LNCaP clone FGC (cell line): ENCODE data around the gene AMBRA1.

Source experiments
- DNase-seq: peaks from one replicate; pipeline ENCODE4 v3.0.0-alpha.2; 2011; ENCODE audit warnings: low read depth
- H3K4me3 ChIP-seq: 2 replicates; pipeline ENCODE4 v1.5.1; 2011; ENCODE audit warnings: mild to moderate bottlenecking, low read depth, low read length, control low read depth
- CTCF ChIP-seq: IDR thresholded peaks from 2 replicates; pipeline ENCODE4 v1.5.1; 2012; ENCODE audit warnings: mild to moderate bottlenecking; ENCODE audit not compliant: control insufficient read depth, insufficient read depth; ENCODE audit errors: extremely low read depth

AMBRA1 gene

GRCh38 chr11:46436113-46436512, 157.7 kb downstream of the AMBRA1 start:
- TF ChIP-seq CTCF = no peak
- DNase-seq = no peak
- H3K4me3 ChIP-seq = no peak overlapping the region

DNA sequence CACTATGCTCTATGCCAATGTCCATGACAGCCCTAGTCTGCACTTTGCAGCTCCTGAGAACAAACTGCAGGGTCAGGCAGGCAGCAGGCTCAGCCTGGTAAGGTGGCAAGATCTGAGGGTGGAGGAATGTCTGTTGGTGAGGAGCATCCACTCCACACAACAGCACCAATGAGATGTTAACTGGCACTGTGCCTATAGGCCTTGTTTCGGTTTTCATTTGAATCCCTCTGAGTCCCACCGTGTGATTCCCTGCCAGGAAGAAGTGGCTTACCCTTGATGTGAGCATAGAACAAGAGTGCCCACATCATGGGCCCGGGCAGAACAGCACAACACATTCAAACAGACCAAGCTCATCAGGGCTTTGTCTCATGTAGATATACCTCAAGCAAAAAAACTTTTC, 158.1 kb downstream of the AMBRA1 start:
- no peak for TF ChIP-seq CTCF

GRCh38 chr11:46431211-46431610, 162.6 kb downstream of the AMBRA1 start:
- no peak for DNase-seq
- no peak overlapping the region for H3K4me3 ChIP-seq
- no peak for TF ChIP-seq CTCF

More for the DNA sequence above, 158.1 kb downstream of the AMBRA1 start:
- H3K4me3 ChIP-seq = no peak overlapping the region
- DNase-seq = no peak

DNA sequence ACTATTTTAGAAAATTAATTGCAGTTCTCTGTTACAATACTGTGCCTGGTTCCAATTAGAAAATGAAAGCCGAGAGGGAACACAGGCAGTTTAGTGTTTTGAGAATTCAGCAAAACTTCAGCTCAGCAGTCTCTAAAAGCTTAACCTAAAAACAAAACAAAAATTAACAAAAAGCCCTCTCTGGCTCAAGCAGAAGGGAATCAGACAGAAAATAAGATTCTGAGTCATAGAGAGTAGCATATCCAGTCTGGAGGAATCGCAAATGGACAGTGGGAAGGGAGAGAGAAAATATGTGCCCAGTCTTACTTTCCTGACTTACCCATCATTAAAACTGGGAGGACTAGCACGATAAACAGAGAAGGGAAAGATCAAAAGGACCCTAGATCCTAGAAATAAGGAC, 164.1 kb downstream of the AMBRA1 start:
- H3K4me3 ChIP-seq = no peak overlapping the region
- no peak for TF ChIP-seq CTCF
- DNase-seq = no peak

DNA sequence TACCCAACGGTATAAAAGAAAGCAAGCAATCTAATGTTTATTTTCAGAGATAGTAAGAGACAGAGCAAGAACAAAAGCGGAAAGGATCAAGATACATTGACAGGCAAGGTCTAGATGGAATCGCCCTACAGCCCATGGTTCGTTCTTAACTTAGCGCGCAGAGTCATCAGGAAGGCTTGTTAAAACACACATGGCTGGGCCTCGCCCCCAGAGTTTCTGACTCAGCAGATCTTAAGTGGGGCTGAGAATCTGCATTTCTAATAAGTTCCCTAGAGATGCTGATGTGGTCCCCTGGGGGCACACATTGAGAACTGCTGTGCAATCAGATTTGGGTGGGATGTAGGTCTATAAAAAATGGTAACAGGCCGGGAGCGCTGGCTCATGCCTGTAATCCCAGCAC, 166.5 kb downstream of the AMBRA1 start:
- no peak for DNase-seq
- no peak overlapping the region for H3K4me3 ChIP-seq

DNA sequence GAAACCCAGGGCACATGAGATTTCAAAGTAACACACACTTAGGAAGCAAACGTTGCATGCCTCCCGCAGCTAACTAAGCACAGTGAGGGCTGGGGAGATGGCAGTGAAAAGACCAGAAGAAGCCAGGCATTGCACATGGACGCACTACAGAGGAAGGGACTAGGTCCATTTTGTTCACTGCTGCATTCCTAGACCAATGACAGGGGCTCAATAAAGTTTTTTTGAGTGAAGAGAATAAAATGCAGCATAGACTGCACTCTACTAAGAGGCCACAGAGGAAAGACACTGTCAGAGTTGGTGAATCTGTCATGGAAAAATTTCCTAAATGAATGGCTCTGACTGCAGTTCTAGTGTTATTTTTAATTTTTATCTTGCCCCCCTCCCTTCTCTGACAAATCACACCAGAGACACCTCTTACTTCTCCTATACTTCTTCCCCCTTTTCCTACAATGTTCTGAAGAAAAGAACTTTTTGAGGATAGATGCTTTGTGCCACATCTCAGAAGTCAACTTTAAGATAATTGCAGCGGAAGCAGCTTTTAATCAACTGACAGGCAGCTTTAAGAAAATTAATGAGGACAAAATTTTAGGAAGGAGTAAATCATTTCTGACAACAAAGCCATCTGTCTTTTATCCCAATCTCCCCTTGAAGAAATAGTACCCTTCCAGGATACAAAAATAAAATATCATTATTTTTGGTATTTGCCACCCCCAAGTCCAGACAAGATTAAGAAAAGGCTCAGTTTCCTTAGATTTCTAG, 167.4 kb downstream of the AMBRA1 start:
- H3K4me3 ChIP-seq = no peak overlapping the region
- no peak for DNase-seq
- TF ChIP-seq CTCF = no peak

More for the DNA sequence above, 166.5 kb downstream of the AMBRA1 start:
- no peak for TF ChIP-seq CTCF

GRCh38 chr11:46422588-46422987, 171.2 kb downstream of the AMBRA1 start:
- DNase-seq = peak; percentile 56
- TF ChIP-seq CTCF = no peak

More at GRCh38 chr11:46422588-46422987, 171.2 kb downstream of the AMBRA1 start:
- H3K4me3 ChIP-seq = no peak overlapping the region
